ENCODE results near the gene ZNF555.

GRCh38 chr19:2793577-2793976 lies 47.7 kb upstream of the ZNF555 start:
- TF ChIP-seq CTCF (IDR thresholded peaks at IDR 0.05; ENCODE audit: poor library complexity) (no peak), EZH2 (IDR thresholded peaks at IDR 0.05; ENCODE audit: borderline replicate concordance) (no peak), EZH2phosphoT487 (IDR thresholded peaks at IDR 0.05; ENCODE audit: low read depth, severe bottlenecking, unreplicated experiment) (no peak)

Measured in hepatocyte (in vitro differentiated cells).